Activated T-helper 1 cell treated with anti-CD3 and anti-CD28 coated beads, Interleukin-12 subunit alpha, Interleukin-12 subunit beta, Interleukin-2, Interleukin-4 antibody, amounts not matched to agents 30 ng/mL and 10 ng/mL and 1 ng/mL, durations not matched to agents 14 hours and 24 hours and 36 hours (primary cell): Measurements from ENCODE around the gene USP6. TPM values are rescaled to one million over a fixed set of nuclear protein-coding genes. Genes with fewer than 3 reads are reported as not detected.
"Not testable (repeated sequence)": the region's sequence is repeated elsewhere in the genome, so short reads cannot be mapped to it uniquely, and the experiment has no call there.

Experiments
- DNase-seq: peaks from one replicate; pipeline ENCODE4 v3.0.0; 2021; ENCODE audit warnings: low spot score
- H3K27ac Mint-ChIP-seq: one replicate; pipeline ENCODE4 v1.8.0; 2021; ENCODE audit warnings: mild to moderate bottlenecking, mixed read lengths
- H3K27me3 Mint-ChIP-seq: one replicate; pipeline ENCODE4 v1.8.0; 2022; ENCODE audit warnings: mild to moderate bottlenecking, moderate library complexity, mixed read lengths; ENCODE audit not compliant: insufficient read depth
- H3K36me3 Mint-ChIP-seq: one replicate; pipeline ENCODE4 v1.8.0; 2021; ENCODE audit warnings: low read depth, mixed read lengths
- H3K4me1 Mint-ChIP-seq: one replicate; pipeline ENCODE4 v1.8.0; 2021; ENCODE audit warnings: low read depth, mixed read lengths
- H3K4me3 Mint-ChIP-seq: one replicate; pipeline ENCODE4 v1.8.0; 2021; ENCODE audit warnings: mild to moderate bottlenecking, moderate library complexity, mixed read lengths
- H3K9me3 Mint-ChIP-seq: one replicate; pipeline ENCODE4 v1.8.0; 2021; ENCODE audit warnings: mixed read lengths
- intact Hi-C: fragments of 100-400 bp; cut with micrococcal nuclease; formaldehyde crosslinking; loops from one replicate; pipeline ENCODE4 v1.15.1; 2024
- total RNA-seq: library from RNA; stranded (reverse); gene quantifications from 2 replicates; pipeline ENCODE4 v1.2.3, GENCODE V29; 2022

The USP6 gene
- total RNA-seq, 1 donor from 2014 or later = 0.03 TPM

DNA sequence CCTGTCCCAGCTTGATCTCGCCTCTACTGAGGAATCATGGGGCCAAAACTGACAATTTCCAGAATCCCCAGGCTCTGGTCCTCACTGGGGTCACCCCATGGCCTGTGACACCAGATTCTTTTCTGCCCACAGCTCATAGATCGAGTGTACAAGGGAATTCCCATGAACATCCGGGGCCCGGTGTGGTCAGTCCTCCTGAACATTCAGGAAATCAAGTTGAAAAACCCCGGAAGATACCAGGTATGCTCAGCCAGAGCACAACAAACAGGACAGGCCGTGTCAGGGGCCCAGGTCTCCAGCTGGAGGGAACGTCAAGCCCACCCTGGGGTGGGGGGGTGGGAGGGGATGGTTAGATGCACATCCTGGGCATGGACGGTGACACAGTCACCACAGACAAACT is 17.5 kb downstream of the USP6 start:
- no peaks in the 10 kb centered on the region for H3K36me3 Mint-ChIP-seq
- H3K4me3 Mint-ChIP-seq = no peak overlapping the region
- H3K27ac Mint-ChIP-seq = no peak overlapping the region
- no peaks in the 10 kb centered on the region for H3K9me3 Mint-ChIP-seq
- peaks cover 2% of the 10 kb centered on the region for H3K27me3 Mint-ChIP-seq
- H3K4me1 Mint-ChIP-seq = no peaks in the 10 kb centered on the region
- intact Hi-C loops = no loop called here
- no peak for DNase-seq

DNA sequence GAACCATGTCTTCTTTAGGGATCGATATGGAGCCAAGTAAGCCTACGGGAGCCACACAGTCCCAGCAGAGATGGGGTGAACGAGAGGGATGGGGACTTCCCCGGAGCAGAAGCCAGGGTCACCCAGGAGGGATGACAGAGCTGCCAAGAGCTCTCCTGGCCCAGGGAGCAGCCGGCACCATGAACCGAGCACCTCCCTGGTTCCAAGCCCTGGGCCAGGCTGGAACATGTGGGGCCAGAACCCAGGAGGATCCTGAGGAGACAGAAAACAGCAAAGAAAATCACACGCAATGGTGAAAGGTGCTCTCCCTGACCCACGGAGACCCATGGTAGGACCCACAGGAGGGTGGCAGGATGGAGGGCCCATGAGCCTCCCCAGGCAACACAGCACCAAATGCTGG is 18.1 kb downstream of the USP6 start:
- H3K4me3 Mint-ChIP-seq, DNase-seq, H3K4me1 Mint-ChIP-seq, H3K27me3 Mint-ChIP-seq, H3K9me3 Mint-ChIP-seq, intact Hi-C loops, H3K36me3 Mint-ChIP-seq, H3K27ac Mint-ChIP-seq: not testable (repeated sequence)

DNA sequence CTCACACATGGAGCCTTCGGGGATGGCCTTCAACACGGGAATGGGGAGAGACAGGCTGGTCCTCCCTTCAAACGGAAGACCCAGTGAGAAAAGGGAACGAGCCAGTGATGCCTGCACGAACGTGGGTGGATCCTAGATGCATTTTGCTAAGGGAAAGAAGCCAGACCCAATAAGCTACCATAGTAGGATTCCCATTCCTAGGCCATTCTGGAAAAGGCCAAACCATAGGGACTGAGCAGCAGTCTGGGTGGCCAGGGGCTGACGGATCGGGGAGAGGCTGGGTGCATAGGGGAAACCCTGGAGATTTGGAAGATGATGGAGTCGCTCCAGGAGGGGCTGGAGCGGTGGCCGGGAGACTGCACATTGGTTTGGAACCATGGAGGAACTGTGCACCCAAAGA is 18.7 kb downstream of the USP6 start:
- H3K36me3 Mint-ChIP-seq, H3K4me1 Mint-ChIP-seq, intact Hi-C loops, H3K9me3 Mint-ChIP-seq, H3K4me3 Mint-ChIP-seq, H3K27ac Mint-ChIP-seq, H3K27me3 Mint-ChIP-seq, DNase-seq: not testable (repeated sequence)

DNA sequence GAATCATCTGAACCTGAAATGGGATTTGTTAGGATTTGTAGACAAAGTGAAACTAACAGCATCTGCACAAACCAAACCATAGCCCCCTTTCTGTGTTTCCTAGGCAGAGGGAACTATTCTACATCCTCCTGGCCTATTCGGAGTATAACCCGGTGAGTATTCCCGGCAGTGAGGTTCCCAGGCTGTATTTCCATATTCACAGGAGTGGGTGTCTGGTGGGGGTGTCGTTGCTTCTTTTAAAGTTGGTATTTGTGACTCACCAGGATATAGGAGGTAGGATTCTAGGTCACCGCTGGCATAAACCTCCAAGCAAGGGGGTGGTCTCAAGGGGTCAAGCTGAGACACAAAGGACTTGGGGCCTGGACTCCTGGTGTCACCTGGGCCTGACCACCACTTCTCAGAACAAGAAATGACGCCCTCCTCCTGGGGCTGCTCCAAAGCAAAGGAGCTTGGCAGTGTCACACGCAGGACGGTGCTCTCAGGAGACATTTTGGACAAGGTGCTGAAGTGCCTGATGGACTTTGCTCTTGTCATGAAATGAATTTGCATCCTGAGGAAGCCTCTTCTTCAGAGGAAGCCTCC is 19.4 kb downstream of the USP6 start:
- not testable (repeated sequence) for DNase-seq, H3K27ac Mint-ChIP-seq

DNA sequence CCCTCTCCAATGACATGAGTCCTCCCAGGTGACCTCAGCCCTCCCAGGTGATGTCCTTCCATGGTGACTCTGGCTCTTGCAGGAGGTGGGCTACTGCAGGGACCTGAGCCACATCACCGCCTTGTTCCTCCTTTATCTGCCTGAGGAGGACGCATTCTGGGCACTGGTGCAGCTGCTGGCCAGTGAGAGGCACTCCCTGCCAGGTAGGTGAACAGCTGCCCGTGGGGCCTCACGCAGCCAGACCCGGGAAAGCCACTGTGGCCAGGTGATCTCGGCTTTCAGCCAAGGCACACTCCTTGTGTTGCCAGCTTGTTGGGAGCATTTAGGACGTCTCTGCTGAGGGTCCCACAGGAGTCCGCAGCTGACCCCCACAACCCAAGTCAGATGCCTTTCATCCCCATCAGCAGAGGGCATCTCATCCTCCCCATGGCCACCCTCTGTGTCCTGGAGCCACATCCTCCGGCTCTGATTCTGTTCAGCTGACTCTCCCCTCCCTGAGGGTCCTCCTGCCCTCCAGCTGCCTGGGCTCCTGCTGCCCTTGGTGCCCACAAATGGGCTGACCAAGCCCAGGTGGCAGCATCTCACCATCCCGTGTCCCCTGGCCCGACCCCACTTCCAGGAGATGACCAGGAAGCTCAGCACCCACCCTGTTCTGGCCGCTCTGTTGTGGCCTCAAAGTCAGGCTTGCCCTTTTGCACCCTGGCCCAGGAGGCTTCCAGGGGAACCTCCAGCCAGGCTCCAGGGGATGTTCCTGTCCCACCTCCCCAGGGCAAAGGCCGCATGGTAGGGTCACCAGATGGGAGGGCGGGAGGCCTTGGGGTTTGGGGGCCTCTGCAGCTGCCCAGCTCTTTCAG is 20.1 kb downstream of the USP6 start:
- Mint-ChIP-seq H3K36me3 (no peaks in the 10 kb centered on the region), H3K27me3 (peaks cover 2% of the 10 kb centered on the region), H3K4me1 (no peaks in the 10 kb centered on the region), H3K9me3 (no peaks in the 10 kb centered on the region), H3K4me3 (no peak overlapping the region), H3K27ac (no peak overlapping the region)
- intact Hi-C loops = no loop called here
- no peak for DNase-seq

More for the DNA sequence above, 19.4 kb downstream of the USP6 start:
- H3K9me3 Mint-ChIP-seq, intact Hi-C loops, H3K36me3 Mint-ChIP-seq, H3K4me3 Mint-ChIP-seq, H3K27me3 Mint-ChIP-seq, H3K4me1 Mint-ChIP-seq: not testable (repeated sequence)

DNA sequence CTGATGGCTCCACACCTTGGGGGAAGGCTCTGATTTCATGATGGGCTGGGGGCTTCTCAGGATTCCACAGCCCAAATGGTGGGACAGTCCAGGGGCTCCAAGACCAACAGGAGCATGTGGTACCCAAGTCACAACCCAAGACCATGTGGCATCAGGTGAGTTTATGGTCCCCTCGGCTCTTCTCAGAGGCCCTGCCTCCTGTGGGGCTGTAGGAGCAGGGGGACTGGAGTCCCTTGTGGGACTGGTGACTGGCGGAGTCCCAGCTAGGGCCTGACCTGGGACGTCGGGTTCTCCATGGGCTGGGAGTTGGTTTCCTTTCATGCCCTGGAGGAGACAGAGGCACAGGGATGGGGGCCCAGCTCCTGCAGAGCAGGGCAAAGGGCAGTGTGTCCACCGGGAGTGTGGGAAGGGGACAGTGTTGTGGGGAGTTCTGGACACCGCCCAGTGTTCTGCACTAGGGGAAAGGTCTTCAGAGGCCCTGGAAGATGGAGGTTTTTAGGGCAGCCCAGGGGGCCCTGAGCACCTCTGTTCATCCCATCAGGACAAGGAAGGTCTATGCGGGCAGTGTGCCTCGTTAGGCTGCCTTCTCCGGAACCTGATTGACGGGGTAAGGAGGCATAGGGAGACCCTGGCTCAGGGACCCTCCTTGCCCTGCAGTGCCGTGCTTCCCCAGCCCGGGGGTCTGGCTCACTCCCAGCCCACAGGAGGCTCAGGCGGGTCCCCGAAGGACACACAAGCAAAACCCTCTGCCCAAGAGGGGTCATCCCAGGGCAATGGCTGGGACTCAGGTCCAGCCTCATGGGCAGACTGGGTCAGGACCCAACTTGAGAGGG is 21.0 kb downstream of the USP6 start:
- H3K4me1 Mint-ChIP-seq, DNase-seq, H3K27me3 Mint-ChIP-seq, intact Hi-C loops, H3K36me3 Mint-ChIP-seq, H3K4me3 Mint-ChIP-seq, H3K27ac Mint-ChIP-seq, H3K9me3 Mint-ChIP-seq: not testable (repeated sequence)

DNA sequence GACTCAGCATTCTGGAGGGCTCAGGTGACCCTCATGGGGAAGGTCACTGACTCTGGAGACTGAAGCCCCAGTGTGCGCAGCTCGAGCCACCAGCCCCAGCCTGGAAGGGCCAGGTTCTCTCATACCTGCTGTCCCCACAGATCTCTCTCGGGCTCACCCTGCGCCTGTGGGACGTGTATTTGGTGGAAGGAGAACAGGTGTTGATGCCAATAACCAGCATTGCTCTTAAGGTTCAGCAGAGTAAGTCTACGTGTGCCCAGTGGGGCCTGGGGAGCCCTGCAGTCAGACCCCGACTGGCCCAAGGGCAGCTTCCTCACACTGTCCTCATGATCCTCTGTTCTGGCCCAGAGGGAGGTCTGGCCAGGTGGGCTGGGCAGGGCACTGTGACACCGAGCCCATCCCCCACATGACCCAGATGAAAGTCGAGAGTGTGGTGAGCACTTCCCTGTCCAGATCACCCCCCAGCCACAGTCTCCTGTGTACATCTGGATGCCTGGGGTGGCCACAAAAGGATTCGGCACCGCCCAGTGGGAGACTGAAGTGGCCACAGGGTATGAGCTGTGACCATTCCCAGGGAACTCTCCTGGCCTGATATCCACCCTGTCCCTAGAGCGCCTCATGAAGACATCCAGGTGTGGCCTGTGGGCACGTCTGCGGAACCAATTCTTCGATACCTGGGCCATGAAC is 21.8 kb downstream of the USP6 start:
- DNase-seq, H3K4me1 Mint-ChIP-seq, H3K4me3 Mint-ChIP-seq, H3K27me3 Mint-ChIP-seq, H3K27ac Mint-ChIP-seq, intact Hi-C loops, H3K36me3 Mint-ChIP-seq, H3K9me3 Mint-ChIP-seq: not testable (repeated sequence)

DNA sequence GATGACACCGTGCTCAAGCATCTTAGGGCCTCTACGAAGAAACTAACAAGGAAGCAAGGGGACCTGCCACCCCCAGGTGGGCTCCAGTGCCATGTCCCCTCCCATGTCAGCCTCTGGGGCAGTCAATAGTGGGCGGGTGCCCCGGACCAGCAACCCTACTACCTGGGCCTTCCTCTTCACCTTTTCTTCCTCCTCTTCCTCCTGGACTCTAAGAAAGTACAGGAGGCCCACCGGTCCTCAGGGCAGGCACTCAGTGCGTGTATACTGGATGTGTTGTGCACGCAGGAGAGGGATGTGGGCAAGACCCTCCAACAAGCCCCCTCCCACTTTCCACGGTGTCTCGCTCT is 22.3 kb downstream of the USP6 start:
- H3K4me3 Mint-ChIP-seq, intact Hi-C loops, H3K4me1 Mint-ChIP-seq, DNase-seq, H3K36me3 Mint-ChIP-seq, H3K27ac Mint-ChIP-seq, H3K27me3 Mint-ChIP-seq, H3K9me3 Mint-ChIP-seq: not testable (repeated sequence)

DNA sequence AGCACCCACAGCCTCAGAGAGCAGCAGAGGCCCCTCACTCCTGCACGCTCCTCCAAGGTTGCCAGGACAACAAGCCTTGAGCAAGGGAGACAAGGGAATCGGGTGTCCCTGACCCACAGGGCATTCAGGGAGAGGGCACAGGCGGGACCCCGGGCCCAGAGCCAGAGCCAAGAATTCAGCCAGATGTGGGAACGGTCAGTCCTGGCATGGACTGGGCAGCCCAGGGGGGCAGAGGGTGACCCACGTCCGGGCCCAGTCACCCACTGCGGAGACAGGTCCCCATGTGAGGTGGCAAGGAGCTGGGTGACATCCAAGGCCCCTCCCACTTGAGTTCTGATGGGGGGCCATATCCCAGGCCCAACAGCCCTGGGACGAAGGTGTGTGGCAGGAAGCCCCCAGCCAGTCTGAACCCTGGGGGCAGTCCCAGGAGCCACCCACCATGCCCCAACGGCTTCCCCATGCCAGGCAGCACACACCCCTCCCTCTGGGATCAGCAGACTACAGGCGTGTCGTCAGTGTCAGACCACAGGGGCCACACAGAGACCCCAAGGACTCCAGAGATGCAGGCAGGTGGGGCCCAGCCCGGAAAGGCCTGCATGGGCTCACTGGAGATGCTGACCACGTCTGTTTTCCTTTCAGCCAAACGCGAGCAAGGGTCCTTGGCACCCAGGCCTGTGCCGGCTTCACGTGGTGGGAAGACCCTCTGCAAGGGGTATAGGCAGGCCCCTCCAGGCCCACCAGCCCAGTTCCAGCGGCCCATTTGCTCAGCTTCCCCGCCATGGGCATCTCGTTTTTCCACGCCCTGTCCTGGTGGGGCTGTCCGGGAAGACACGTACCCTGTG is 23.0 kb downstream of the USP6 start:
- Mint-ChIP-seq H3K36me3 (no peaks in the 10 kb centered on the region), H3K9me3 (no peaks in the 10 kb centered on the region), H3K4me3 (no peak overlapping the region), H3K27ac (no peak overlapping the region), H3K27me3 (no peaks in the 10 kb centered on the region), H3K4me1 (no peaks in the 10 kb centered on the region)
- intact Hi-C loops = no loop called here
- no peak for DNase-seq

DNA sequence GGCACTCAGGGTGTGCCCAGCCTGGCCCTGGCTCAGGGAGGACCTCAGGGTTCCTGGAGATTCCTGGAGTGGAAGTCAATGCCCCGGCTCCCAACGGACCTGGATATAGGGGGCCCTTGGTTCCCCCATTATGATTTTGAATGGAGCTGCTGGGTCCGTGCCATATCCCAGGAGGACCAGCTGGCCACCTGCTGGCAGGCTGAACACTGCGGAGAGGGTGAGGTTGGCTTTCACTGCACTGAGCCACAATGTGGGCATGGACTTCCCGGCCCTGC is 23.6 kb downstream of the USP6 start:
- H3K27ac Mint-ChIP-seq = no peak overlapping the region
- DNase-seq = no peak
- H3K27me3 Mint-ChIP-seq = no peaks in the 10 kb centered on the region
- intact Hi-C loops = no loop called here
- no peaks in the 10 kb centered on the region for H3K36me3 Mint-ChIP-seq
- no peaks in the 10 kb centered on the region for H3K4me1 Mint-ChIP-seq
- no peaks in the 10 kb centered on the region for H3K9me3 Mint-ChIP-seq
- H3K4me3 Mint-ChIP-seq = no peak overlapping the region

DNA sequence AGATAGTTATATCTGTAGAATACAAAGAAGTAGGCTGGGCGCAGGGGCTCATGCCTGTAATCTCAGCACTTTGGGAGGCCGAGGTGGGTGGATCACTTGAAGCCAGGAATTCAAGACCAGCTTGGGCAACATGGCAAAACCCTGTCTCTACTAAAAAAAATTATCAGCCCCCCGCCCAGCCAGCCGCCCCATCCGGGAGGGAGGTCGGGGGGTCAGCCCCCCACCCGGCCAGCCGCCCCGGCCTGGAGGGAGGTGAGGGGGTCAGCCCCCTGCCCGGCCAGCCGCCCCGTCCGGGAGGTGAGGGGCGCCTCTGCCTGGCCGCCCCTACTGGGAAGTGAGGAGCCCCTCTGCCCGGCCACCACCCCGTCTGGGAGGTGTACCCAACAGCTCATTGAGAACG is 27.0 kb downstream of the USP6 start:
- intact Hi-C loops, H3K27ac Mint-ChIP-seq, H3K9me3 Mint-ChIP-seq, H3K36me3 Mint-ChIP-seq, H3K4me1 Mint-ChIP-seq, DNase-seq, H3K4me3 Mint-ChIP-seq: not testable (repeated sequence)
- H3K27me3 Mint-ChIP-seq = peaks cover 15% of the 10 kb centered on the region

DNA sequence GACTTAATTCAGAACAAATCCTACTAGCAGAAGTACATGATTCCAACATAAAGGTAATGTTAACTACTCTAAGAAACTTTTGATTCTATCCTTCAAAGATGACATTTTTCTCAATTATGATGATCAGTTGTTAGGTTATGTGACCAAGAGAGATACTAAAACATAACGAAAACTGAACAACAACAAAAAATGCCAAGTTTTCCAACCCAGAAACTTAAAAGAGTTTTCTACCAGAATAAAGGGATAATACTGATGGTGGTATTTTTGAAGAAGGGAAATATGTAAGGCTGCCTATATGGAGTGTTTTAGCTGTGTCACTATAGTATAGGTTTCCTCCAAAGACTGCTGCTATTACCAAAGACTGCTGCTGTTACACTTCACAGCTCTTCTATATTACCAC is 30.3 kb downstream of the USP6 start:
- DNase-seq, H3K4me3 Mint-ChIP-seq, H3K36me3 Mint-ChIP-seq, H3K9me3 Mint-ChIP-seq, H3K27ac Mint-ChIP-seq, intact Hi-C loops, H3K4me1 Mint-ChIP-seq: not testable (repeated sequence)
- H3K27me3 Mint-ChIP-seq = peaks cover 15% of the 10 kb centered on the region
